ENCODE results near the gene NAALADL2.

GRCh38 chr3:175605851-175606250 lies 746.7 kb downstream of the NAALADL2 start:
- no peak for TF ChIP-seq EZH2 (IDR thresholded peaks at IDR 0.05; ENCODE audit: low read length, unreplicated experiment)
- no peak for TF ChIP-seq CTCF (conservative IDR thresholded peaks at IDR 0.05; ENCODE audit: low read depth, low read length)
